Measurements from ENCODE around the gene GPR25. TPM values are rescaled to one million over a fixed set of nuclear protein-coding genes. Genes with fewer than 3 reads are reported as not detected.

The GPR25 gene
- total RNA-seq, result not detected in 2 replicates

GRCh38 chr1:200872446-200873115 is at the start of gene GPR25:
Gene GPR25, plus strand, starts transcription at chr1:200872981. Its CDS starts 57 bp downstream, at chr1:200873038.

GRCh38 chr1:200894712-200895442 is 22.1 kb downstream of the GPR25 start, which contains the start of gene INAVA:
Gene INAVA, plus strand, starts transcription at chr1:200894900. Its CDS starts 3,501 bp downstream, at chr1:200898401.

Other genes starting within 250 kb of the GPR25 start
- gene DDX59, start 203.1 kb upstream of the GPR25 start, total RNA-seq, result 14.2 and 18.7 TPM in 2 replicates
- gene CAMSAP2, start 134.1 kb upstream of the GPR25 start, total RNA-seq, result 51.9 and 53.3 TPM in 2 replicates
- gene INAVA, start 21.9 kb downstream of the GPR25 start, total RNA-seq, result under 0.01 TPM in 2 replicates
- gene KIF21B, start 150.7 kb downstream of the GPR25 start, total RNA-seq, result 0.22 and 0.39 TPM in 2 replicates
- not detected in 2 replicates for gene CACNA1S, start 239.4 kb downstream of the GPR25 start, total RNA-seq